ENCODE data around the gene ERBB2. TPM values are rescaled to one million over a fixed set of nuclear protein-coding genes. Genes with fewer than 3 reads are reported as not detected.
"Not testable (repeated sequence)": the region's sequence is repeated elsewhere in the genome, so short reads cannot be mapped to it uniquely, and the experiment has no call there.

Gene ERBB2
- total and polyA plus RNA-seq, 9 of the 15 experiments (the other 6 are each of a cell fraction or from before 2014, with no cell fraction given) = 0.74 to 5.6 (median 3.3) TPM

DNA sequence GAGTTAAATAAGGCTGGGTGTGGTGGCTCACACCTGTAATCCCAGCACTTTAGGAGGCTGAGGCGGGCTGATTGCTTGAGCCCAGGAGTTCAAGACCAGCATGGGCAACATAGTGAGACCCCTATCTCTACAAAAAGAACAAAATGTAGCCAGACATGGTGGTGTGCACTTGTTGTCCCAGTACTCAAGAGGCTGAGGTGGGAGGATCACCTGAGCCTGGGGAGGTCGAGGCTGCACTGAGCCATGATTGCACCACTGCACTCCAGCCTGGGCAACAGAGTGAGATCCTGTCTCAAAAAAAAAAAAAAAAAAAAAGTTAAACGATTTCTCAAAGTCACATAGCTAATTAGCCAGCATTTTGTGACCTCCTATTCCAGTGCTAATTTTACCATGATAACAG, 64.3 kb downstream of the ERBB2 start:
- H3K36me3 ChIP-seq (ENCODE audit: control insufficient read depth, insufficient read depth, low read length); BruUV-seq (replicated peaks); H3K79me2 ChIP-seq (ENCODE audit: control insufficient read depth, insufficient read depth, low read length); H2AFZ ChIP-seq (ENCODE audit: low read depth, low read length); H3K9ac ChIP-seq (ENCODE audit: insufficient read depth in 1 of 2, low read depth in 2 of 2, low read length in 2 of 2); intact Hi-C loops (cut with micrococcal nuclease); H3K4me2 ChIP-seq (ENCODE audit: insufficient read depth, low read length); in situ Hi-C loops (cut with MboI); H3K4me1 ChIP-seq (replicated peaks in 1 of 2; ENCODE audit: control insufficient read depth in 2 of 2, insufficient read depth in 2 of 2, low read length in 2 of 2); H3K27ac ChIP-seq (ENCODE audit: extremely low read depth, low read depth, low read length); H3K9me1 ChIP-seq (ENCODE audit: control insufficient read depth, insufficient read depth, low read length); FAIRE-seq; ATAC-seq; H4K20me1 ChIP-seq (replicated peaks; ENCODE audit: control insufficient read depth, insufficient read depth, low read length); H3K4me3 ChIP-seq; H3K9me3 ChIP-seq (replicated peaks; ENCODE audit: control insufficient read depth, insufficient read depth, low read depth, low read length); CTCF ChIA-PET (ENCODE audit: low intra/inter-chr PET ratio); DNase-seq (ENCODE audit: extremely low read depth in 1 of 4, low spot score in 3 of 4): not testable (repeated sequence)
- peaks cover 41 to 54% of the 10 kb centered on the region in 2 experiments for H3K27me3 ChIP-seq (ENCODE audit: control insufficient read depth in 2 of 2, insufficient read depth in 2 of 2, low read length in 2 of 2)
- 10% methylated on average over 3 of the region's 3 CpGs for WGBS (ENCODE audit: insufficient coverage, low coverage, missing lambda C conversion rate)
- POLR2A ChIA-PET = interaction anchor here (0.6 kb wide), 1 partner anchor 195 kb away, joined by 4 read pairs; no protein-coding TSS in a partner anchor
- peak; percentile 78 for TF ChIP-seq ZNF121 (CRISPR knock-in tag; conservative IDR thresholded peaks at IDR 0.05)

DNA sequence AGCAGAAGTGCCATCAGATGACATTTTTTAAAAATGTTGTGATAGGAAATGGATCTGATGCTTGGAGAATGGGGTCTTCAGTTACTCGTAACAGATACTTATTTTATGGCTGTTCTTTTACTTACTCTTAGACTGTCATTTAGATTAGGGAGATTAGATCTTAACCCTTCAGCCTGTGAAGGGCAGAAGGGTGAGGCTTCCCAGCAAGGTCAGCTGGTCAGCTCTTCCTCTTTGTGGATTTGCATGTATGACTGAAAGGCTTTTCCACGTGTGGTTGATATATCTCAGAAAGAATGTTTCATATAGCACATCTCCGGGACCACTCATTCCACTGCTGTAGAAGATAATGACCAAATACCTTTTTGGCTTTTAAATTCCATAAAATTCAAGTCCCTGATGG, 65.3 kb downstream of the ERBB2 start:
- peak; percentile 86 for TF ChIP-seq ESRRA (IDR thresholded peaks at IDR 0.05; ENCODE audit: borderline replicate concordance, low read depth)
- TF ChIP-seq CEBPB (tag; IDR thresholded peaks at IDR 0.05) = no peak
- TF ChIP-seq FOXK1 (CRISPR knock-in tag; IDR thresholded peaks at IDR 0.05; ENCODE audit: borderline replicate concordance) = no peak
- TF ChIP-seq, protein P1, sequence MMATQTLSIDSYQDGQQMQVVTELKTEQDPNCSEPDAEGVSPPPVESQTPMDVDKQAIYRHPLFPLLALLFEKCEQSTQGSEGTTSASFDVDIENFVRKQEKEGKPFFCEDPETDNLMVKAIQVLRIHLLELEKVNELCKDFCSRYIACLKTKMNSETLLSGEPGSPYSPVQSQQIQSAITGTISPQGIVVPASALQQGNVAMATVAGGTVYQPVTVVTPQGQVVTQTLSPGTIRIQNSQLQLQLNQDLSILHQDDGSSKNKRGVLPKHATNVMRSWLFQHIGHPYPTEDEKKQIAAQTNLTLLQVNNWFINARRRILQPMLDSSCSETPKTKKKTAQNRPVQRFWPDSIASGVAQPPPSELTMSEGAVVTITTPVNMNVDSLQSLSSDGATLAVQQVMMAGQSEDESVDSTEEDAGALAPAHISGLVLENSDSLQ (IDR thresholded peaks at IDR 0.05) = peak; percentile 26; the same call in 1 of the 2 replicates
- no peak for TF ChIP-seq TGIF2 (CRISPR knock-in tag; IDR thresholded peaks at IDR 0.05)
- TF ChIP-seq SPI1 (IDR thresholded peaks at IDR 0.05; ENCODE audit: borderline replicate concordance, low read depth, low read length) = peak; percentile 64; the same call in 1 of the 2 replicates
- DNase-seq (ENCODE audit: extremely low read depth in 1 of 4, low spot score in 3 of 4) = no peak
- Histone ChIP-seq H3K4me2 (ENCODE audit: insufficient read depth, low read length) (no peak overlapping the region), H3K79me2 (ENCODE audit: control insufficient read depth, insufficient read depth, low read length) (no peaks in the 10 kb centered on the region), H4K20me1 (replicated peaks; ENCODE audit: control insufficient read depth, insufficient read depth, low read length) (no peaks in the 10 kb centered on the region), H3K9me1 (ENCODE audit: control insufficient read depth, insufficient read depth, low read length) (no peaks in the 10 kb centered on the region), H3K4me3 (no peak overlapping the region), H3K27me3 (ENCODE audit: control insufficient read depth in 2 of 2, insufficient read depth in 2 of 2, low read length in 2 of 2) (peaks cover 37 to 54% of the 10 kb centered on the region in 2 experiments), H3K36me3 (ENCODE audit: control insufficient read depth, insufficient read depth, low read length) (no peaks in the 10 kb centered on the region), H3K9ac (ENCODE audit: insufficient read depth in 1 of 2, low read depth in 2 of 2, low read length in 2 of 2) (no peak overlapping the region), H2AFZ (ENCODE audit: low read depth, low read length) (no peak overlapping the region), H3K4me1 (replicated peaks in 1 of 2; ENCODE audit: control insufficient read depth in 2 of 2, insufficient read depth in 2 of 2, low read length in 2 of 2) (no peaks in the 10 kb centered on the region), H3K9me3 (replicated peaks; ENCODE audit: control insufficient read depth, insufficient read depth, low read depth, low read length) (no peaks in the 10 kb centered on the region), H3K27ac (ENCODE audit: extremely low read depth, low read depth, low read length) (no peak overlapping the region)
- CTCF ChIA-PET (ENCODE audit: low intra/inter-chr PET ratio) = no interaction called here
- BruUV-seq (replicated peaks) = no TSS peak
- 2% methylated on average over 3 of the region's 3 CpGs for WGBS (ENCODE audit: insufficient coverage, low coverage, missing lambda C conversion rate)
- no peak for FAIRE-seq
- no peak for ATAC-seq
- in situ Hi-C loops (cut with MboI) (no loop called here), intact Hi-C loops (cut with micrococcal nuclease) (no loop called here)
- POLR2A ChIA-PET = interaction anchor here (0.7 to 1.2 kb wide), 2 partner anchors 10 to 21 kb away, joined by 3 to 4 read pairs; no protein-coding TSS in a partner anchor
